GM23338 (cell line): ENCODE data around the gene USP43.

Experiments
- CREB1 ChIP-seq: fragments of 250-450 bp; sonication (Bioruptor Pico); IDR thresholded peaks from 2 replicates; pipeline ENCODE4 v1.5.0; 2020; ENCODE audit warnings: low read depth, mild to moderate bottlenecking, moderate library complexity
- CTCF ChIP-seq, 2 experiments: fragments of 200-600 bp in 1 of 2; sonication (generic) in 1 of 2; conservative IDR thresholded peaks; 2 replicates each; pipeline versions ENCODE4 v1.5.1 to v1.6.1; 2016 to 2017; ENCODE audit warnings: antibody characterized with exemption in 2 of 2, low read depth in 2 of 2, mild to moderate bottlenecking in 2 of 2, moderate library complexity in 1 of 2
- EZH2 ChIP-seq: fragments of 200-600 bp; sonication (generic); IDR thresholded peaks from one replicate; pipeline ENCODE4 v1.8.0; 2017; ENCODE audit warnings: antibody characterized with exemption, mild to moderate bottlenecking, low read depth; ENCODE audit not compliant: unreplicated experiment
- EZH2phosphoT487 ChIP-seq: fragments of 200-600 bp; sonication (generic); IDR thresholded peaks from one replicate; pipeline ENCODE4 v1.8.1; 2018; ENCODE audit warnings: antibody characterized with exemption; ENCODE audit not compliant: unreplicated experiment
- JUNB ChIP-seq: IDR thresholded peaks from one replicate; pipeline ENCODE4 v1.6.1; 2016; ENCODE audit warnings: antibody characterized with exemption; ENCODE audit not compliant: unreplicated experiment
- NANOG ChIP-seq: IDR thresholded peaks from 2 replicates; pipeline ENCODE4 v1.6.1; 2016; ENCODE audit warnings: antibody characterized with exemption, borderline replicate concordance
- POLR2AphosphoS5 ChIP-seq: IDR thresholded peaks from 2 replicates; pipeline ENCODE4 v1.6.1; 2016; ENCODE audit warnings: antibody characterized with exemption, low read depth
- STAT1 ChIP-seq: IDR thresholded peaks from one replicate; pipeline ENCODE4 v1.6.1; 2016; ENCODE audit warnings: antibody characterized with exemption; ENCODE audit not compliant: unreplicated experiment
- ZNF114 ChIP-seq: fragments of 250-450 bp; sonication (Bioruptor Pico); IDR thresholded peaks from 2 replicates; pipeline ENCODE4 v1.5.0; 2020; ENCODE audit warnings: mild to moderate bottlenecking, moderate library complexity
- ZNF331 ChIP-seq: fragments of 250-450 bp; sonication (Bioruptor Pico); IDR thresholded peaks from 2 replicates; pipeline ENCODE4 v1.5.0; 2020; ENCODE audit warnings: low read depth, mild to moderate bottlenecking, moderate library complexity
- TF ChIP-seq, protein P1 (sequence below): IDR thresholded peaks from one replicate; pipeline ENCODE4 v1.6.1; 2018; ENCODE audit warnings: antibody characterized with exemption; ENCODE audit not compliant: unreplicated experiment
- TF ChIP-seq, protein P2 (sequence below): IDR thresholded peaks from 2 replicates; pipeline ENCODE4 v1.6.1; 2016; ENCODE audit warnings: antibody characterized with exemption
- TF ChIP-seq, protein P3 (sequence below): fragments of 250-450 bp; sonication (Bioruptor Pico); IDR thresholded peaks from 2 replicates; pipeline ENCODE4 v1.5.0; 2020; ENCODE audit warnings: mild to moderate bottlenecking, moderate library complexity

DNA sequence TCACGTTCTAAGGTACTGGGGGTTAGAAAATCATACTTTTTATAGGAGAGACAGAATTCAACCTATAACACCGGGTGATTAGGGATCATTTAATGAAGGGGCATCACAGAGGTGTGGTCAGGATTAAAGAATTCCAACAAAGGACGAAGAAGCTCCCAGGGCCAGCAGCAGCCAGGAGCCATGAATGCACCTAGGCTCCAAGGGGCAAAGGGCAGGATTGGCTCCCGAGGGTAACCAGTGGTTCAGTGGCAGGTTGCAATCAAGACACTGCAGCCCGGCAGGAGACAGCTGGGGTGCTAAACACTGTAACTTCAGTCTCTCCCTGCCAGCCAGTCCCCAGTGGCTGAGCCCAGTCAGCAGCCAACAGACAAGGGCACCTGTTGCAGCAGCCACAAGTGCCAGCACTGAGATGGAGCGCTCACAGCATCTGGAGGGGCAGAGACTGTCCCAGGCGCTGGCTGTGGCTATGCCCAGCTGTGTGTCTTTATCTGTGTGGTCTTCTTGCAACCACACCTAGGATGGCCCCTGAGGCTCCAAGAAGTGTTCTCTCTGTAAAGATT is 122.2 kb downstream of the USP43 start:
- no peak for TF ChIP-seq CTCF (conservative IDR thresholded peaks at IDR 0.05; ENCODE audit: low read depth in 2 of 2)
- TF ChIP-seq POLR2AphosphoS5 = no peak
- TF ChIP-seq ZNF114 = no peak
- TF ChIP-seq JUNB = no peak
- no peak for TF ChIP-seq EZH2phosphoT487
- no peak for TF ChIP-seq EZH2
- TF ChIP-seq CREB1 (CRISPR knock-in tag) = no peak
- TF ChIP-seq, protein P1, sequence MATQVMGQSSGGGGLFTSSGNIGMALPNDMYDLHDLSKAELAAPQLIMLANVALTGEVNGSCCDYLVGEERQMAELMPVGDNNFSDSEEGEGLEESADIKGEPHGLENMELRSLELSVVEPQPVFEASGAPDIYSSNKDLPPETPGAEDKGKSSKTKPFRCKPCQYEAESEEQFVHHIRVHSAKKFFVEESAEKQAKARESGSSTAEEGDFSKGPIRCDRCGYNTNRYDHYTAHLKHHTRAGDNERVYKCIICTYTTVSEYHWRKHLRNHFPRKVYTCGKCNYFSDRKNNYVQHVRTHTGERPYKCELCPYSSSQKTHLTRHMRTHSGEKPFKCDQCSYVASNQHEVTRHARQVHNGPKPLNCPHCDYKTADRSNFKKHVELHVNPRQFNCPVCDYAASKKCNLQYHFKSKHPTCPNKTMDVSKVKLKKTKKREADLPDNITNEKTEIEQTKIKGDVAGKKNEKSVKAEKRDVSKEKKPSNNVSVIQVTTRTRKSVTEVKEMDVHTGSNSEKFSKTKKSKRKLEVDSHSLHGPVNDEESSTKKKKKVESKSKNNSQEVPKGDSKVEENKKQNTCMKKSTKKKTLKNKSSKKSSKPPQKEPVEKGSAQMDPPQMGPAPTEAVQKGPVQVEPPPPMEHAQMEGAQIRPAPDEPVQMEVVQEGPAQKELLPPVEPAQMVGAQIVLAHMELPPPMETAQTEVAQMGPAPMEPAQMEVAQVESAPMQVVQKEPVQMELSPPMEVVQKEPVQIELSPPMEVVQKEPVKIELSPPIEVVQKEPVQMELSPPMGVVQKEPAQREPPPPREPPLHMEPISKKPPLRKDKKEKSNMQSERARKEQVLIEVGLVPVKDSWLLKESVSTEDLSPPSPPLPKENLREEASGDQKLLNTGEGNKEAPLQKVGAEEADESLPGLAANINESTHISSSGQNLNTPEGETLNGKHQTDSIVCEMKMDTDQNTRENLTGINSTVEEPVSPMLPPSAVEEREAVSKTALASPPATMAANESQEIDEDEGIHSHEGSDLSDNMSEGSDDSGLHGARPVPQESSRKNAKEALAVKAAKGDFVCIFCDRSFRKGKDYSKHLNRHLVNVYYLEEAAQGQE = no peak
- TF ChIP-seq, protein P2, sequence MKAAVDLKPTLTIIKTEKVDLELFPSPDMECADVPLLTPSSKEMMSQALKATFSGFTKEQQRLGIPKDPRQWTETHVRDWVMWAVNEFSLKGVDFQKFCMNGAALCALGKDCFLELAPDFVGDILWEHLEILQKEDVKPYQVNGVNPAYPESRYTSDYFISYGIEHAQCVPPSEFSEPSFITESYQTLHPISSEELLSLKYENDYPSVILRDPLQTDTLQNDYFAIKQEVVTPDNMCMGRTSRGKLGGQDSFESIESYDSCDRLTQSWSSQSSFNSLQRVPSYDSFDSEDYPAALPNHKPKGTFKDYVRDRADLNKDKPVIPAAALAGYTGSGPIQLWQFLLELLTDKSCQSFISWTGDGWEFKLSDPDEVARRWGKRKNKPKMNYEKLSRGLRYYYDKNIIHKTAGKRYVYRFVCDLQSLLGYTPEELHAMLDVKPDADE = no peak
- TF ChIP-seq STAT1 = no peak
- TF ChIP-seq NANOG = no peak
- TF ChIP-seq, protein P3, sequence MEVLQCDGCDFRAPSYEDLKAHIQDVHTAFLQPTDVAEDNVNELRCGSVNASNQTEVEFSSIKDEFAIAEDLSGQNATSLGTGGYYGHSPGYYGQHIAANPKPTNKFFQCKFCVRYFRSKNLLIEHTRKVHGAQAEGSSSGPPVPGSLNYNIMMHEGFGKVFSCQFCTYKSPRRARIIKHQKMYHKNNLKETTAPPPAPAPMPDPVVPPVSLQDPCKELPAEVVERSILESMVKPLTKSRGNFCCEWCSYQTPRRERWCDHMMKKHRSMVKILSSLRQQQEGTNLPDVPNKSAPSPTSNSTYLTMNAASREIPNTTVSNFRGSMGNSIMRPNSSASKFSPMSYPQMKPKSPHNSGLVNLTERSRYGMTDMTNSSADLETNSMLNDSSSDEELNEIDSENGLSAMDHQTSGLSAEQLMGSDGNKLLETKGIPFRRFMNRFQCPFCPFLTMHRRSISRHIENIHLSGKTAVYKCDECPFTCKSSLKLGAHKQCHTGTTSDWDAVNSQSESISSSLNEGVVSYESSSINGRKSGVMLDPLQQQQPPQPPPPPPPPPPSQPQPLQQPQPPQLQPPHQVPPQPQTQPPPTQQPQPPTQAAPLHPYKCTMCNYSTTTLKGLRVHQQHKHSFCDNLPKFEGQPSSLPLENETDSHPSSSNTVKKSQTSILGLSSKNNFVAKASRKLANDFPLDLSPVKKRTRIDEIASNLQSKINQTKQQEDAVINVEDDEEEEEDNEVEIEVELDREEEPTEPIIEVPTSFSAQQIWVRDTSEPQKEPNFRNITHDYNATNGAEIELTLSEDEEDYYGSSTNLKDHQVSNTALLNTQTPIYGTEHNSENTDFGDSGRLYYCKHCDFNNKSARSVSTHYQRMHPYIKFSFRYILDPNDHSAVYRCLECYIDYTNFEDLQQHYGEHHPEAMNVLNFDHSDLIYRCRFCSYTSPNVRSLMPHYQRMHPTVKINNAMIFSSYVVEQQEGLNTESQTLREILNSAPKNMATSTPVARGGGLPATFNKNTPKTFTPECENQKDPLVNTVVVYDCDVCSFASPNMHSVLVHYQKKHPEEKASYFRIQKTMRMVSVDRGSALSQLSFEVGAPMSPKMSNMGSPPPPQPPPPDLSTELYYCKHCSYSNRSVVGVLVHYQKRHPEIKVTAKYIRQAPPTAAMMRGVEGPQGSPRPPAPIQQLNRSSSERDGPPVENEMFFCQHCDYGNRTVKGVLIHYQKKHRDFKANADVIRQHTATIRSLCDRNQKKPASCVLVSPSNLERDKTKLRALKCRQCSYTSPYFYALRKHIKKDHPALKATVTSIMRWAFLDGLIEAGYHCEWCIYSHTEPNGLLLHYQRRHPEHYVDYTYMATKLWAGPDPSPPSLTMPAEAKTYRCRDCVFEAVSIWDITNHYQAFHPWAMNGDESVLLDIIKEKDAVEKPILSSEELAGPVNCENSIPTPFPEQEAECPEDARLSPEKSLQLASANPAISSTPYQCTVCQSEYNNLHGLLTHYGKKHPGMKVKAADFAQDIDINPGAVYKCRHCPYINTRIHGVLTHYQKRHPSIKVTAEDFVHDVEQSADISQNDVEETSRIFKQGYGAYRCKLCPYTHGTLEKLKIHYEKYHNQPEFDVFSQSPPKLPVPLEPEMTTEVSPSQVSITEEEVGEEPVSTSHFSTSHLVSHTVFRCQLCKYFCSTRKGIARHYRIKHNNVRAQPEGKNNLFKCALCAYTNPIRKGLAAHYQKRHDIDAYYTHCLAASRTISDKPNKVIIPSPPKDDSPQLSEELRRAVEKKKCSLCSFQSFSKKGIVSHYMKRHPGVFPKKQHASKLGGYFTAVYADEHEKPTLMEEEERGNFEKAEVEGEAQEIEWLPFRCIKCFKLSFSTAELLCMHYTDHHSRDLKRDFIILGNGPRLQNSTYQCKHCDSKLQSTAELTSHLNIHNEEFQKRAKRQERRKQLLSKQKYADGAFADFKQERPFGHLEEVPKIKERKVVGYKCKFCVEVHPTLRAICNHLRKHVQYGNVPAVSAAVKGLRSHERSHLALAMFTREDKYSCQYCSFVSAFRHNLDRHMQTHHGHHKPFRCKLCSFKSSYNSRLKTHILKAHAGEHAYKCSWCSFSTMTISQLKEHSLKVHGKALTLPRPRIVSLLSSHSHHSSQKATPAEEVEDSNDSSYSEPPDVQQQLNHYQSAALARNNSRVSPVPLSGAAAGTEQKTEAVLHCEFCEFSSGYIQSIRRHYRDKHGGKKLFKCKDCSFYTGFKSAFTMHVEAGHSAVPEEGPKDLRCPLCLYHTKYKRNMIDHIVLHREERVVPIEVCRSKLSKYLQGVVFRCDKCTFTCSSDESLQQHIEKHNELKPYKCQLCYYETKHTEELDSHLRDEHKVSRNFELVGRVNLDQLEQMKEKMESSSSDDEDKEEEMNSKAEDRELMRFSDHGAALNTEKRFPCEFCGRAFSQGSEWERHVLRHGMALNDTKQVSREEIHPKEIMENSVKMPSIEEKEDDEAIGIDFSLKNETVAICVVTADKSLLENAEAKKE (CRISPR knock-in tag) = no peak
- no peak for TF ChIP-seq ZNF331 (CRISPR knock-in tag)
